Progenitor cell of endocrine pancreas (in vitro differentiated cells): ENCODE measurements around the gene SETMAR. TPM values are rescaled to one million over a fixed set of nuclear protein-coding genes. Genes with fewer than 3 reads are reported as not detected.

Experiments
- DNase-seq: peaks from one replicate; pipeline ENCODE4 v3.0.0; 2021; ENCODE audit warnings: low spot score; ENCODE audit not compliant: unreplicated experiment
- H3K27ac Mint-ChIP-seq: 2 replicates; pipeline ENCODE4 v1.8.0; 2021; ENCODE audit warnings: mild to moderate bottlenecking, moderate library complexity, mixed read lengths
- H3K27me3 Mint-ChIP-seq: 2 replicates; pipeline ENCODE4 v1.8.0; 2021; ENCODE audit warnings: mixed read lengths
- H3K36me3 Mint-ChIP-seq: 2 replicates; pipeline ENCODE4 v1.8.0; 2022; ENCODE audit warnings: mixed read lengths; ENCODE audit not compliant: insufficient read depth
- H3K4me1 Mint-ChIP-seq: 2 replicates; pipeline ENCODE4 v1.8.0; 2021; ENCODE audit warnings: low read depth, mixed read lengths
- H3K4me3 Mint-ChIP-seq: 2 replicates; pipeline ENCODE4 v1.8.0; 2021; ENCODE audit warnings: low read depth, mild to moderate bottlenecking, moderate library complexity, mixed read lengths
- H3K9me3 Mint-ChIP-seq: 2 replicates; pipeline ENCODE4 v1.8.0; 2021; ENCODE audit warnings: low read depth, mixed read lengths
- total RNA-seq: library from RNA; stranded (reverse); gene quantifications from 2 replicates; pipeline ENCODE4 v1.2.1, GENCODE V29; 2021
- TF ChIP-seq, protein P1 (sequence below): fragments of 200-600 bp; sonication (generic); IDR thresholded peaks from one replicate; pipeline ENCODE4 v1.5.0; 2021; ENCODE audit warnings: antibody characterized with exemption, mild to moderate bottlenecking; ENCODE audit not compliant: unreplicated experiment

Gene SETMAR
- total RNA-seq, 1 donor from 2014 or later: 40.6 TPM

DNA sequence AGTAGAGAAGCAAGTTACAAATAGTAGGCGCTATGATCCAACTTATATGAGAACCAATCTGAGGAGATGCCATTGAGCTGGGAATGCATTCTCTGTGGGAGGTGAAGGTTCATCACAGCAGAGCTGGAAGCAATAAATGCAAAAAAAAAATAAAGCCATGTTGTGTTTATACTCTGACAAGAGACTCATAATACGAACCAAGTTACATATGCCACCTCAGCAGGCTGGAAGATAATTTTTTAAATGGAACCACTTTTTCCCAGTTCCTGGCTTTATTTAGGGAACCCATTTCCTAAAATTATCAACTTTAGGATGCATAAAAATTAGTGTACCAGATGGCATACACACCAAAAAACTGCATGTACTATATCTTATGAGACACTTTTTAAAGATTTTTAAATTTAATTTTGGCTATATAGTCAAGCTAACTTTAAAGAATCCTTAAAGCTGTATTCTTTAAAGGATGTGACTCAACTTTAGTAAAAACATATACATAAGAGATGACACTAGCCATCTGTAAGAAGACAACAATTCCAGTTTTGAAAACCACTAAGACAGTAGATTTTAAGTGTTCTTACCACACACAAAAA, 23.6 kb upstream of the SETMAR start:
- Mint-ChIP-seq H3K4me1 (peaks cover 3% of the 10 kb centered on the region), H3K4me3 (no peak overlapping the region), H3K9me3 (no peaks in the 10 kb centered on the region), H3K36me3 (no peaks in the 10 kb centered on the region), H3K27ac (no peak overlapping the region), H3K27me3 (peaks cover 47% of the 10 kb centered on the region)
- TF ChIP-seq, protein P1, sequence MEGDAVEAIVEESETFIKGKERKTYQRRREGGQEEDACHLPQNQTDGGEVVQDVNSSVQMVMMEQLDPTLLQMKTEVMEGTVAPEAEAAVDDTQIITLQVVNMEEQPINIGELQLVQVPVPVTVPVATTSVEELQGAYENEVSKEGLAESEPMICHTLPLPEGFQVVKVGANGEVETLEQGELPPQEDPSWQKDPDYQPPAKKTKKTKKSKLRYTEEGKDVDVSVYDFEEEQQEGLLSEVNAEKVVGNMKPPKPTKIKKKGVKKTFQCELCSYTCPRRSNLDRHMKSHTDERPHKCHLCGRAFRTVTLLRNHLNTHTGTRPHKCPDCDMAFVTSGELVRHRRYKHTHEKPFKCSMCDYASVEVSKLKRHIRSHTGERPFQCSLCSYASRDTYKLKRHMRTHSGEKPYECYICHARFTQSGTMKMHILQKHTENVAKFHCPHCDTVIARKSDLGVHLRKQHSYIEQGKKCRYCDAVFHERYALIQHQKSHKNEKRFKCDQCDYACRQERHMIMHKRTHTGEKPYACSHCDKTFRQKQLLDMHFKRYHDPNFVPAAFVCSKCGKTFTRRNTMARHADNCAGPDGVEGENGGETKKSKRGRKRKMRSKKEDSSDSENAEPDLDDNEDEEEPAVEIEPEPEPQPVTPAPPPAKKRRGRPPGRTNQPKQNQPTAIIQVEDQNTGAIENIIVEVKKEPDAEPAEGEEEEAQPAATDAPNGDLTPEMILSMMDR: no peak
- DNase-seq: no peak

GRCh38 chr3:4281991-4282390, 21.2 kb upstream of the SETMAR start:
- no peaks in the 10 kb centered on the region for H3K9me3 Mint-ChIP-seq
- H3K4me3 Mint-ChIP-seq: no peak overlapping the region
- H3K4me1 Mint-ChIP-seq: peaks cover 4% of the 10 kb centered on the region
- no peak for DNase-seq
- H3K27ac Mint-ChIP-seq: no peak overlapping the region
- H3K36me3 Mint-ChIP-seq: no peaks in the 10 kb centered on the region
- peaks cover 28% of the 10 kb centered on the region for H3K27me3 Mint-ChIP-seq
- TF ChIP-seq, protein P1: no peak

- TF ChIP-seq, protein P1: no peak
- DNase-seq: no peak
- Mint-ChIP-seq H3K9me3 (no peaks in the 10 kb centered on the region), H3K4me1 (peaks cover 9% of the 10 kb centered on the region), H3K4me3 (no peak overlapping the region), H3K27me3 (peaks cover 26% of the 10 kb centered on the region), H3K27ac (no peak overlapping the region), H3K36me3 (no peaks in the 10 kb centered on the region)
Observed at GRCh38 chr3:4284865-4285264, 18.3 kb upstream of the SETMAR start.

DNA sequence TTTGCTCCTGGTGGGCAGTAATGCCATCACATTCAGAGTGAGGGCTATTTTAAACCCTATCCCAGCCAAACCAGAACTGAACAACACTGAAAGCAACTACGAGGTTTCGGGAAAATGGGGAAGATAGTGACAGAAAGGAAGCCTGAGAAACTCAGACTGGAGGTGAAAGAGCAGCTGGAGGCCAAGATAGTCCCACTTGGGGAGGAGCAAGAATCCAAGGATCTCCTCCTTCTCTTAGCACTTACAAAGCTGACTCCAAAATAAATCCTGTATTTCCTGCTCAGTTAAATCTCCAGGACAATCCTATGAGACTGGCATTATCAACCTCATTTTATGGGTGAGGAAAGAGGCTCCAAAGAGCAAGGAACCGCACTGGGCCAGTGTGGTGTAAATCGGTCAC, 14.1 kb upstream of the SETMAR start:
- no peak for DNase-seq
- H3K4me3 Mint-ChIP-seq: no peak overlapping the region
- peaks cover 6% of the 10 kb centered on the region for H3K4me1 Mint-ChIP-seq
- TF ChIP-seq, protein P1: peak; percentile 7
- H3K27ac Mint-ChIP-seq: no peak overlapping the region
- no peaks in the 10 kb centered on the region for H3K9me3 Mint-ChIP-seq
- H3K27me3 Mint-ChIP-seq: peaks cover 7% of the 10 kb centered on the region
- no peaks in the 10 kb centered on the region for H3K36me3 Mint-ChIP-seq

GRCh38 chr3:4290272-4290893, 12.8 kb upstream of the SETMAR start:
- Mint-ChIP-seq H3K4me1 (peaks cover 6% of the 10 kb centered on the region), H3K27ac (no peak overlapping the region)
- DNase-seq: peak; percentile 27

More at GRCh38 chr3:4290272-4290893, 12.8 kb upstream of the SETMAR start:
- Mint-ChIP-seq H3K27me3 (peaks cover 7% of the 10 kb centered on the region), H3K9me3 (no peaks in the 10 kb centered on the region), H3K4me3 (no peak overlapping the region), H3K36me3 (no peaks in the 10 kb centered on the region)
- TF ChIP-seq, protein P1: peak; percentile 89
